H1 (cell line): Measurements from ENCODE around the gene TOR1A. TPM values are rescaled to one million over a fixed set of nuclear protein-coding genes. Genes with fewer than 3 reads are reported as not detected.

Experiments used
- CTCF ChIA-PET: fragments of 300-600 bp; sonication (Branson Sonifier 250); formaldehyde crosslinking; loops from one replicate; lab custom pipeline; 2021; ENCODE audit not compliant: partially characterized antibody; lab: Charles Lee
- POLR2A ChIA-PET: fragments of 300-600 bp; sonication (Branson Sonifier 250); formaldehyde crosslinking; loops from one replicate; lab custom pipeline; 2021; ENCODE audit warnings: inconsistent platforms; ENCODE audit not compliant: partially characterized antibody; lab: Charles Lee
- DNase-seq, 2 experiments: peaks; one replicate each; pipeline versions ENCODE4 v3.0.0 to v3.0.0-alpha.2; 2010 to 2022; ENCODE audit warnings: low spot score in 2 of 2, low read depth in 1 of 2, mixed read lengths in 1 of 2
- FAIRE-seq: peaks from 2 replicates; lab custom pipeline; 2011; peaks lifted over from hg19 to GRCh38; lab: Jason Lieb, UNC
- H2AFZ ChIP-seq: 2 replicates; pipeline ENCODE4 v1.8.1; 2012; ENCODE audit warnings: low read length, inconsistent platforms
- H2AK5ac ChIP-seq: 2 replicates; pipeline ENCODE4 v1.6.1; 2013; ENCODE audit warnings: low read depth, low read length
- H2BK120ac ChIP-seq: replicated peaks from 2 replicates; pipeline ENCODE3; 2013; ENCODE audit warnings: low read depth, low read length, inconsistent platforms
- H2BK12ac ChIP-seq: 2 replicates; pipeline ENCODE4 v1.6.1; 2013; ENCODE audit warnings: low read depth, low read length
- H2BK15ac ChIP-seq: 2 replicates; pipeline ENCODE4 v1.6.1; 2013; ENCODE audit warnings: low read length
- H2BK20ac ChIP-seq: 2 replicates; pipeline ENCODE4 v1.6.1; 2013; ENCODE audit warnings: low read length
- H2BK5ac ChIP-seq: 2 replicates; pipeline ENCODE4 v1.6.1; 2013; ENCODE audit warnings: low read depth, low read length
- H3K14ac ChIP-seq: 2 replicates; pipeline ENCODE4 v1.6.1; 2013; ENCODE audit warnings: inconsistent platforms; ENCODE audit not compliant: insufficient read length
- H3K18ac ChIP-seq: 2 replicates; pipeline ENCODE4 v1.6.1; 2013; ENCODE audit warnings: low read length; ENCODE audit errors: extremely low read depth
- H3K23ac ChIP-seq: 2 replicates; pipeline ENCODE4 v1.6.1; 2013; ENCODE audit warnings: inconsistent platforms; ENCODE audit not compliant: insufficient read length
- H3K23me2 ChIP-seq: 2 replicates; pipeline ENCODE4 v1.6.1; 2013; ENCODE audit warnings: low read depth, low read length
- H3K27ac ChIP-seq: 2 replicates; pipeline ENCODE4 v1.6.1; 2011; ENCODE audit warnings: low read depth, low read length, inconsistent platforms
- H3K27me3 ChIP-seq, 4 experiments: replicated peaks in 1 of 4; 1 replicate in 1 of 4; 2 replicates in 3 of 4; pipeline versions ENCODE4 v1.6.1 to v1.8.1; 2011 to 2013; ENCODE audit warnings: low read length in 3 of 4, mild to moderate bottlenecking in 3 of 4, inconsistent platforms in 2 of 4, mixed read lengths in 2 of 4, moderate library complexity in 1 of 4; ENCODE audit not compliant: control insufficient read depth in 3 of 4, insufficient read depth in 3 of 4; ENCODE audit errors: extremely low read depth in 1 of 4
- H3K36me3 ChIP-seq, 4 experiments: 2 replicates each; pipeline versions ENCODE4 v1.6.1 to v1.8.1; 2011 to 2013; ENCODE audit warnings: mild to moderate bottlenecking in 4 of 4, low read length in 3 of 4, moderate library complexity in 2 of 4, control low read depth in 1 of 4, inconsistent platforms in 1 of 4; ENCODE audit not compliant: insufficient read depth in 4 of 4, control insufficient read depth in 2 of 4
- H3K4ac ChIP-seq: replicated peaks from 2 replicates; pipeline ENCODE3; 2013; ENCODE audit warnings: low read length, low read depth, mixed read lengths, inconsistent platforms; ENCODE audit not compliant: insufficient read length
- H3K4me1 ChIP-seq, 4 experiments: replicated peaks in 1 of 4; 1 replicate in 1 of 4; 2 replicates in 3 of 4; pipeline versions ENCODE4 v1.6.1 to v1.8.1; 2011 to 2013; ENCODE audit warnings: low read length in 3 of 4, inconsistent platforms in 2 of 4, mixed read lengths in 1 of 4; ENCODE audit not compliant: insufficient read depth in 4 of 4, control insufficient read depth in 3 of 4
- H3K4me2 ChIP-seq, 2 experiments: 2 replicates each; pipeline versions ENCODE4 v1.6.1 to v1.8.1; 2011 to 2013; ENCODE audit warnings: low read depth in 2 of 2, low read length in 2 of 2, control low read depth in 1 of 2, inconsistent platforms in 1 of 2, mild to moderate bottlenecking in 1 of 2; ENCODE audit not compliant: insufficient read depth in 1 of 2
- H3K4me3 ChIP-seq, 4 experiments: fragments of 200-600, 300-600 bp in 1 of 4; sonication (generic), shearing (Covaris generic), sonication (Bioruptor Twin) in 1 of 4; 2 replicates each; pipeline versions ENCODE4 v1.5.1 to v1.8.1; 2011 to 2016; ENCODE audit warnings: low read length in 4 of 4, low read depth in 3 of 4, control low read depth in 2 of 4, inconsistent platforms in 2 of 4, mild to moderate bottlenecking in 2 of 4, mixed read lengths in 1 of 4, moderate library complexity in 1 of 4; ENCODE audit not compliant: insufficient read depth in 2 of 4; ENCODE audit errors: extremely low read depth in 1 of 4
- H3K56ac ChIP-seq: replicated peaks from 2 replicates; pipeline ENCODE3; 2013; ENCODE audit warnings: low read depth, mild to moderate bottlenecking, mixed read lengths, low read length, inconsistent platforms; ENCODE audit not compliant: insufficient read length
- H3K79me1 ChIP-seq: 2 replicates; pipeline ENCODE4 v1.6.1; 2013; ENCODE audit warnings: low read depth, low read length, control low read depth
- H3K79me2 ChIP-seq, 2 experiments: 2 replicates each; pipeline versions ENCODE4 v1.6.1 to v1.8.1; 2012 to 2013; ENCODE audit warnings: low read length in 2 of 2, mild to moderate bottlenecking in 2 of 2, inconsistent platforms in 1 of 2; ENCODE audit not compliant: insufficient read depth in 2 of 2, control insufficient read depth in 1 of 2
- H3K9ac ChIP-seq, 4 experiments: replicated peaks in 1 of 4; 1 replicate in 1 of 4; 2 replicates in 3 of 4; pipeline versions ENCODE4 v1.6.1 to v1.8.1; 2011 to 2013; ENCODE audit warnings: low read depth in 3 of 4, low read length in 3 of 4, control low read depth in 2 of 4, mild to moderate bottlenecking in 2 of 4, moderate library complexity in 2 of 4, inconsistent platforms in 1 of 4; ENCODE audit errors: extremely low read depth in 1 of 4
- H3K9me3 ChIP-seq, 2 experiments: 2 replicates each; pipeline versions ENCODE4 v1.6.1 to v1.8.1; 2012 to 2013; ENCODE audit warnings: mild to moderate bottlenecking in 2 of 2, moderate library complexity in 2 of 2, control low read depth in 1 of 2, inconsistent platforms in 1 of 2, low read depth in 1 of 2, low read length in 1 of 2, mixed read lengths in 1 of 2; ENCODE audit not compliant: insufficient read depth in 2 of 2
- H4K20me1 ChIP-seq, 2 experiments: replicated peaks in 1 of 2; 2 replicates each; pipeline versions ENCODE3 to v1.8.1; 2011 to 2013; ENCODE audit warnings: inconsistent platforms in 2 of 2, low read length in 2 of 2, mild to moderate bottlenecking in 1 of 2; ENCODE audit not compliant: insufficient read depth in 2 of 2, control insufficient read depth in 1 of 2
- H4K5ac ChIP-seq: 2 replicates; pipeline ENCODE4 v1.6.1; 2013; ENCODE audit warnings: low read length, low read depth, mixed read lengths, inconsistent platforms; ENCODE audit not compliant: insufficient read length
- H4K8ac ChIP-seq: 2 replicates; pipeline ENCODE4 v1.8.0; 2013; ENCODE audit warnings: mild to moderate bottlenecking, moderate library complexity, low read length, inconsistent platforms; ENCODE audit not compliant: insufficient read depth; ENCODE audit errors: extremely low read depth
- H4K91ac ChIP-seq: replicated peaks from 2 replicates; pipeline ENCODE3; 2013; ENCODE audit warnings: low read length, mixed read lengths, inconsistent platforms; ENCODE audit not compliant: insufficient read length
- ASH2L ChIP-seq: fragments of 200-600, 300-600 bp; sonication (generic); IDR thresholded peaks from one replicate; pipeline ENCODE4 v1.7.1; 2017; ENCODE audit warnings: low read length
- CEBPB ChIP-seq: IDR thresholded peaks from 2 replicates; pipeline ENCODE4 v1.6.1; 2012; ENCODE audit warnings: low read depth, low read length
- CHD2 ChIP-seq: IDR thresholded peaks from 2 replicates; pipeline ENCODE4 v1.6.1; 2012; ENCODE audit warnings: low read length, improper control_type of control experiment
- KDM5A ChIP-seq: fragments of 200-600 bp; IDR thresholded peaks from 2 replicates; pipeline ENCODE4 v1.7.1; 2012; ENCODE audit warnings: mild to moderate bottlenecking, low read length, inconsistent platforms, mixed read lengths
- SP1 ChIP-seq: IDR thresholded peaks from 2 replicates; pipeline ENCODE4 v1.6.1; 2011; ENCODE audit warnings: low read depth, low read length
- WGBS, 2 experiments: shearing (Covaris generic) in 1 of 2; methylation state at CpG; one replicate each; pipeline versions ENCODE4 v1.1.6 to v1.1.7; 2013 to 2015; ENCODE audit warnings: low lambda C conversion rate in 2 of 2, mixed read lengths in 2 of 2, inconsistent platforms in 1 of 2, low coverage in 1 of 2, missing lambda C conversion rate in 1 of 2; ENCODE audit not compliant: insufficient replicate concordance in 2 of 2, insufficient coverage in 1 of 2, insufficient read length in 1 of 2; ENCODE audit errors: extremely low coverage in 1 of 2, missing lambda C conversion rate in 1 of 2; 5-methylcytosine and 5-hydroxymethylcytosine counted together
- polyA plus RNA-seq, 7 experiments: library from polyadenylated mRNA; depleted of rRNA in 3 of 7; stranded (reverse) in 5 of 7; unstranded in 2 of 7; fragments of >200 nt in 5 of 7; fragments of 200-250 nt in 2 of 7; gene quantifications; 1 replicate in 5 of 7; 2 replicates in 1 of 7; 4 replicates in 1 of 7; pipeline versions ENCODE4 v1.2.1 to v1.2.3, GENCODE V29; 2011 to 2013; ENCODE audit warnings: missing spikeins in 2 of 7, mixed read lengths in 2 of 7
- total RNA-seq: library from RNA; stranded (reverse); fragmentation: NEBNext Ultra II Directional; extraction: Animal tissue kit (Norgen Biotek cat#: 25700); gene quantifications from 2 replicates; pipeline ENCODE4 v1.2.1, GENCODE V29; 2021
- TF ChIP-seq, protein P1 (sequence below): IDR thresholded peaks from 2 replicates; pipeline ENCODE4 v1.6.1; 2011; ENCODE audit warnings: low read depth, mild to moderate bottlenecking, low read length; ENCODE audit not compliant: insufficient read depth

Gene TOR1A
- total and polyA plus RNA-seq, 2 of the 8 experiments (the other 6 are each of a cell fraction or from before 2014, with no cell fraction given), result 37.6 to 46.7 TPM

DNA sequence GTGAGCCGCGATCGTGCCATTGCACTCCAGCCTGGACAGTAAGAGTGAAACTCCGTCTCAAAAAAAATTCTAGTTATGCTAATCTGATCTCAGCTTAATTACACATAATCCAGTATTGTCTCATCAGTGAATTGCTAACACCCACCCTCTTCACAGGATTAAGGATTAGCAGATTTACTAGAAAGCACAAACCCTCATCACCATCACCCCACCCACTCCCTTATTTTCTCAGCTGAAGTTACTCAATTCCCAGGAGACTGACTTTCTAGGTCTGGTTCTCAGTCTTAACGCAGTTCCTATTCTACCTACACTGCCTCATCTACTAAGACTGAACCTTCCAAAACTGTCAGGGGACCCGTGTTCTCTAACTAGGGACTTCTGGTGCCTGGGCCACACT, 12.0 kb downstream of the TOR1A start:
- Histone ChIP-seq H4K8ac (no peak overlapping the region), H3K18ac (no peak overlapping the region), H3K4me3 (no peak overlapping the region), H3K27me3 (no peaks in the 10 kb centered on the region), H3K79me1 (peaks cover 2% of the 10 kb centered on the region; the same call in 1 of the 2 replicates), H3K23ac (no peak overlapping the region), H3K4me1 (no peaks in the 10 kb centered on the region; a peak in 1 of 7 replicates), H2BK12ac (no peak overlapping the region), H2BK20ac (no peak overlapping the region), H2AFZ (no peak overlapping the region), H2BK15ac (no peak overlapping the region), H4K20me1 (peaks cover 3 to 21% of the 10 kb centered on the region in 2 experiments), H3K79me2 (no peaks in the 10 kb centered on the region), H4K5ac (no peak overlapping the region), H3K56ac (no peak overlapping the region), H3K9ac (no peak overlapping the region), H2BK5ac (no peak overlapping the region), H2BK120ac (no peak overlapping the region), H3K14ac (no peak overlapping the region), H3K4me2 (no peak overlapping the region), H3K9me3 (no peaks in the 10 kb centered on the region), H3K4ac (no peak overlapping the region), H4K91ac (no peak overlapping the region), H3K23me2 (no peaks in the 10 kb centered on the region), H3K27ac (no peak overlapping the region), H2AK5ac (no peak overlapping the region), H3K36me3 (peaks cover 7 to 43% (median 16%) of the 10 kb centered on the region in 4 experiments)
- DNase-seq, result no peak
- WGBS, 2 experiments, result 95% methylated on average over 6 of the region's 6 CpGs; no CpG with 5 or more reads in 1 of the 2 experiments
- no peak for FAIRE-seq
- CTCF ChIA-PET, result interaction anchor here (1.3 to 1.9 kb wide), 3 partner anchors 10 to 353 kb away, joined by 3 to 5 read pairs (median 4); no protein-coding TSS in a partner anchor
- POLR2A ChIA-PET, result no interaction called here
- TF ChIP-seq CEBPB (no peak), ASH2L (no peak), KDM5A (no peak), SP1 (no peak), CHD2 (no peak)
- TF ChIP-seq, protein P1, sequence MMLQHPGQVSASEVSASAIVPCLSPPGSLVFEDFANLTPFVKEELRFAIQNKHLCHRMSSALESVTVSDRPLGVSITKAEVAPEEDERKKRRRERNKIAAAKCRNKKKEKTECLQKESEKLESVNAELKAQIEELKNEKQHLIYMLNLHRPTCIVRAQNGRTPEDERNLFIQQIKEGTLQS, result no peak
